HepG2 (cell line): ENCODE measurements around the gene IER2. TPM values are rescaled to one million over a fixed set of nuclear protein-coding genes. Genes with fewer than 3 reads are reported as not detected.

Source experiments
- CTCF ChIP-seq: sonication (generic); formaldehyde crosslinking; IDR thresholded peaks from 2 replicates; pipeline ENCODE4 v1.5.0; 2020; ENCODE audit warnings: mild to moderate bottlenecking, missing genetic modification reagents, moderate library complexity
- PLSCR1 ChIP-seq: sonication (generic); formaldehyde crosslinking; IDR thresholded peaks from 2 replicates; pipeline ENCODE4 v1.5.0; 2020; ENCODE audit warnings: missing genetic modification reagents, mild to moderate bottlenecking, borderline replicate concordance
- SATB2 ChIP-seq: sonication (generic); formaldehyde crosslinking; IDR thresholded peaks from 2 replicates; pipeline ENCODE4 v1.5.0; 2020; ENCODE audit warnings: missing genetic modification reagents
- ZBTB40 ChIP-seq, 2 experiments: fragments of 450-650 bp in 1 of 2; sonication (generic) in 1 of 2; formaldehyde crosslinking in 1 of 2; IDR thresholded peaks; 2 replicates each; pipeline versions ENCODE4 v1.6.1 to v1.8.0; 2016 to 2022; ENCODE audit warnings: antibody characterized with exemption in 1 of 2, mild to moderate bottlenecking in 1 of 2, missing genetic modification reagents in 1 of 2
- ZGPAT ChIP-seq: IDR thresholded peaks from 2 replicates; pipeline ENCODE4 v1.6.1; 2016; ENCODE audit warnings: mild to moderate bottlenecking
- ZNF33B ChIP-seq: sonication (generic); formaldehyde crosslinking; IDR thresholded peaks from 2 replicates; pipeline ENCODE4 v1.5.1; 2020; ENCODE audit warnings: mild to moderate bottlenecking, missing genetic modification reagents
- polyA plus RNA-seq, 8 experiments: library from polyadenylated mRNA; depleted of rRNA in 3 of 8; stranded (reverse) in 7 of 8; unstranded in 1 of 8; fragments of >200 nt; fragmentation: Illumina TruSeq in 4 of 8; extraction: Trizol in 4 of 8; gene quantifications; 2 replicates each; pipeline versions ENCODE4 v1.2.1 to v1.2.3, GENCODE V29; 2011 to 2016; ENCODE audit warnings: low read depth in 4 of 8, missing spikeins in 1 of 8, mixed read lengths in 1 of 8; ENCODE audit not compliant: insufficient read depth in 1 of 8
- total RNA-seq, 5 experiments: library from RNA; depleted of rRNA; stranded (reverse); fragments of >200 nt; fragmentation: Illumina TruSeq; extraction: Trizol; gene quantifications; 2 replicates each; pipeline ENCODE4 v1.2.3, GENCODE V29; 2016; ENCODE audit warnings: low read depth in 1 of 5

The IER2 gene
- total and polyA plus RNA-seq, 2 of the 13 experiments (the other 11 are each of a cell fraction or from before 2014, with no cell fraction given), result 10.1 to 14.3 TPM

GRCh38 chr19:13171146-13171545, 20.9 kb downstream of the IER2 start (continued):
- TF ChIP-seq ZBTB40 (IDR thresholded peaks at IDR 0.05), result no peak
- TF ChIP-seq ZBTB40 (CRISPR knock-in tag; IDR thresholded peaks at IDR 0.05), result no peak
- TF ChIP-seq CTCF (CRISPR knock-in tag), result no peak
- TF ChIP-seq ZGPAT, result no peak
- TF ChIP-seq SATB2 (CRISPR knock-in tag), result no peak
- TF ChIP-seq ZNF33B (CRISPR knock-in tag), result no peak
- TF ChIP-seq PLSCR1 (CRISPR knock-in tag), result no peak
